C4-2B (cell line): ENCODE results near the gene MUC6.

Experiments
- ZFX ChIP-seq: fragments of 450-650 bp; IDR thresholded peaks from 2 replicates; pipeline ENCODE4 v1.6.1; 2017
- TF ChIP-seq, protein P1 (sequence below): fragments of 450-650 bp; conservative IDR thresholded peaks from 2 replicates; pipeline ENCODE4 v1.5.1; 2017; ENCODE audit warnings: mild to moderate bottlenecking

GRCh38 chr11:973237-973636 is 63.3 kb downstream of the MUC6 start:
- TF ChIP-seq, protein P1, sequence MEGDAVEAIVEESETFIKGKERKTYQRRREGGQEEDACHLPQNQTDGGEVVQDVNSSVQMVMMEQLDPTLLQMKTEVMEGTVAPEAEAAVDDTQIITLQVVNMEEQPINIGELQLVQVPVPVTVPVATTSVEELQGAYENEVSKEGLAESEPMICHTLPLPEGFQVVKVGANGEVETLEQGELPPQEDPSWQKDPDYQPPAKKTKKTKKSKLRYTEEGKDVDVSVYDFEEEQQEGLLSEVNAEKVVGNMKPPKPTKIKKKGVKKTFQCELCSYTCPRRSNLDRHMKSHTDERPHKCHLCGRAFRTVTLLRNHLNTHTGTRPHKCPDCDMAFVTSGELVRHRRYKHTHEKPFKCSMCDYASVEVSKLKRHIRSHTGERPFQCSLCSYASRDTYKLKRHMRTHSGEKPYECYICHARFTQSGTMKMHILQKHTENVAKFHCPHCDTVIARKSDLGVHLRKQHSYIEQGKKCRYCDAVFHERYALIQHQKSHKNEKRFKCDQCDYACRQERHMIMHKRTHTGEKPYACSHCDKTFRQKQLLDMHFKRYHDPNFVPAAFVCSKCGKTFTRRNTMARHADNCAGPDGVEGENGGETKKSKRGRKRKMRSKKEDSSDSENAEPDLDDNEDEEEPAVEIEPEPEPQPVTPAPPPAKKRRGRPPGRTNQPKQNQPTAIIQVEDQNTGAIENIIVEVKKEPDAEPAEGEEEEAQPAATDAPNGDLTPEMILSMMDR, result no peak
- no peak for TF ChIP-seq ZFX
